Gastrocnemius medialis (tissue), 4 donors: ENCODE results near the gene ROPN1. TPM values are rescaled to one million over a fixed set of nuclear protein-coding genes. Genes with fewer than 3 reads are reported as not detected.
"Not testable (repeated sequence)": the region's sequence is repeated elsewhere in the genome, so short reads cannot be mapped to it uniquely, and the experiment has no call there.

Experiments used
- ATAC-seq, 2 donors: fragments of 150-250 bp; one replicate each; pipeline ENCODE4 v1.9.1; 2016
- DNase-seq, 2 donors: peaks; one replicate each; pipeline ENCODE4 v3.0.0-alpha.2; 2019
- H3K27ac ChIP-seq, 4 donors: fragments of 200-600 bp; sonication (generic); 1 replicate in 1 of 4; 2 replicates in 3 of 4; pipeline ENCODE4 v1.5.1; 2016 to 2018; ENCODE audit warnings: mild to moderate bottlenecking in 2 of 4, moderate library complexity in 1 of 4
- H3K27me3 ChIP-seq, 3 donors: fragments of 200-600 bp; sonication (generic) in 2 of 3; 1 replicate in 1 of 3; 2 replicates in 2 of 3; pipeline versions ENCODE4 v1.5.1 to v1.6.0; 2016 to 2019; ENCODE audit warnings: mild to moderate bottlenecking in 1 of 3, moderate library complexity in 1 of 3
- H3K36me3 ChIP-seq, 2 donors: fragments of 200-600 bp; sonication (generic) in 1 of 2; one replicate each; pipeline ENCODE4 v1.5.1; 2017 to 2018
- H3K4me1 ChIP-seq, 2 donors: fragments of 200-600 bp; sonication (generic) in 1 of 2; one replicate each; pipeline ENCODE4 v1.5.1; 2016 to 2017; ENCODE audit warnings: mild to moderate bottlenecking in 2 of 2
- H3K4me3 ChIP-seq, 4 donors: fragments of 200-600 bp; sonication (generic) in 3 of 4; 1 replicate in 1 of 4; 2 replicates in 3 of 4; pipeline ENCODE4 v1.5.1; 2016 to 2019; ENCODE audit warnings: mild to moderate bottlenecking in 2 of 4
- H3K9me3 ChIP-seq, 3 donors: fragments of 200-600 bp; sonication (generic) in 2 of 3; 1 replicate in 1 of 3; 2 replicates in 2 of 3; pipeline ENCODE4 v1.5.1; 2016 to 2019
- CTCF ChIP-seq, 5 experiments: fragments of 450-650 bp in 3 of 5; fragments of 200-600 bp in 2 of 5; sonication (generic) in 2 of 5; IDR thresholded peaks in 4 of 5; conservative IDR thresholded peaks in 1 of 5; 1 replicate in 4 of 5; 2 replicates in 1 of 5; pipeline ENCODE4 v1.5.1; 2016 to 2019; ENCODE audit warnings: antibody characterized with exemption in 5 of 5, mild to moderate bottlenecking in 3 of 5, moderate library complexity in 3 of 5
- POLR2A ChIP-seq, 2 donors: fragments of 450-650 bp; IDR thresholded peaks; one replicate each; pipeline ENCODE4 v1.6.1; 2017; ENCODE audit warnings: antibody characterized with exemption in 2 of 2, mild to moderate bottlenecking in 2 of 2, moderate library complexity in 2 of 2
- in situ Hi-C, 4 donors: fragments of 200-750 bp; cut with MboI; loops; one replicate each; pipeline versions ENCODE4 v1.15.0 to v1.8.0; 2017; ENCODE audit warnings: low sequenced_read_pairs in 4 of 4
- intact Hi-C: fragments of 100-400 bp; cut with DNase I; formaldehyde crosslinking; loops from one replicate; pipeline ENCODE4 v1.15.1; 2023; ENCODE audit warnings: low total_unique reads
- total RNA-seq, 4 donors: library from RNA; depleted of rRNA; stranded (reverse); fragments of >200 nt; gene quantifications; one replicate each; pipeline versions ENCODE4 v1.1.0 to v1.2.3, GENCODE V29; 2016

Gene ROPN1
- total RNA-seq, 4 donors from 2014 or later = not detected

- intact Hi-C loops (loop anchor here (10.0 kb wide), 1 partner anchor 326 kb away; no protein-coding TSS in a partner anchor), in situ Hi-C loops (no loop called here)
- ATAC-seq = no peak
- TF ChIP-seq POLR2A (IDR thresholded peaks at IDR 0.05) (no peak), CTCF (IDR thresholded peaks at IDR 0.05 in 4 of 5, conservative IDR thresholded peaks at IDR 0.05 in 1 of 5) (no peak)
- Histone ChIP-seq H3K4me1 (peaks cover 4% of the 10 kb centered on the region in 2 donors), H3K4me3 (no peak overlapping the region), H3K9me3 (no peaks in the 10 kb centered on the region), H3K27me3 (peaks cover 0 to 13% (median 12%) of the 10 kb centered on the region in 3 donors), H3K36me3 (no peaks in the 10 kb centered on the region), H3K27ac (no peak overlapping the region)
- no peak for DNase-seq
Measured at GRCh38 chr3:123980539-123980938, 11.4 kb downstream of the ROPN1 start.

DNA sequence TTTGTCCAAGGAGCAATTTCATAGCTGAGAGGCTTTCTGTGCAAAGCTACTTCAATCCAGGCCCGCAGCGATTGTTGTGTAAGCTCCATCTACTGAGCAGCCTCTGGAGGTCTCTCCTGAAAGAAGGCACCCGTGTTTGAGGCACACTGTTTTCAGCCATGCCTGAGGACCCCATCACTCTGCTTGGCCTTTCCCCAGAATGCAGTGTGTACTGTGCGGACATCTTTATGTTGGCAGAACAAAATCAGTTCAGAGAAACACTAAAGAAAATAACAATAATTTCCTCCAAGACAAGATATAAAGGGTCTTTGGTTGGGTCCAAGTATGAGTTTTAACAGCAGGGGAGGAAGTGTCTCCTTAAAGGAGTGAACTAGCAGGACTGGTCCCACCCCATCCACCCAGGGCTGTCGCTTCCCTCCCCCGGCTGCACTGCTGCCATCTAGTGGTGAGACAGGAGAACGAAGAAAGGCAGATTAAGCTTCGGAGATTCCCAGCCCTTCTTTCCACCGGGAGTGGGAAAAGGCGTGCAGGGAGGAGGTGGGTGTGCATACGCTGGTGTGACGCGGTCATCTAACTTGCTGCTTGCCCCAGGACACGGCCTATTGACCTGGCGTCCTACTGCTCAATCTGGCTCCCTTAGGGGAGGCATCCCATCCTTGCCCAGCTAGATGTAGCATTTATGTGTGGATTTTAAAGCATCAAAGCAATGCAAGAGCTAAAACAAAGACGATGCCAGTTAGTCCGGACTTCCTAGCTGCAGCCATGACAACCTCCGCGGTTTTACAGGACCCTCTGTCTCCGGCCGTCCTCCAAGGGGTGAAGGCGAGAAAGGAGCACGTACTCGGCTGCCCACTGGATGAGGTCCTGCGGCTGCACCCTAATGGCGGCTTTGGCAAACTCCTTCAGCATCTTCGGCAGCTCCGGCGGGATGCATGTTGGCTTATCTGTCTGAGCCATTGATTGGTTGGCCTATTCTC lies 12.1 kb downstream of the ROPN1 start:
- H3K27ac ChIP-seq, H3K9me3 ChIP-seq, H3K4me1 ChIP-seq, in situ Hi-C loops, H3K36me3 ChIP-seq: not testable (repeated sequence)
- peak; percentile 8 to 78 (median 53) for TF ChIP-seq CTCF (IDR thresholded peaks at IDR 0.05 in 4 of 5, conservative IDR thresholded peaks at IDR 0.05 in 1 of 5)
- H3K4me3 ChIP-seq = peak overlapping the region in 3 of 4 donors; percentile 9 to 46 (median 36)
- peak; percentile 89 to 90 for ATAC-seq
- DNase-seq = peak in 1 of 2 donors; percentile 11
- H3K27me3 ChIP-seq = peaks cover 0 to 13% (median 12%) of the 10 kb centered on the region in 3 donors
- intact Hi-C loops = loop anchor here (10.0 kb wide), 1 partner anchor 325 kb away; no protein-coding TSS in a partner anchor

DNA sequence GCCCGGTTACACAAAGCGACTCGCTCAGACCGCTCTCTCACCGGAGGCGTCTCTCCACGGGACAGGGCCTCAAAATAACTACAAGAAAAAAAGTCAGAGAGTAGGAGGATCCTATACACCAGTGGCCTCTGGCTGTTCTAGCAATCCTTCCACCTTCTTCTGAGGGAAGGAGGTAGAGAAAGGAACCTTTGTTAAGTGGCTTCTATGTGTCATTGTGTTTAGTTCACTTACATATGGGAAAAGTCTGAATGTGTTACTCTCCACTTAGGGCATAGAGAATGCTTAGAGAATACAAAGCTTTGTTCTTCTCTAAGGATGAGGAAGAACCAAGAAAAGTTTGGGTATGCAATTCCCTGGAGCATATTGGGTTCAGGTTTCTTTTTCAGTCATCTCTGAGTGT lies 15.0 kb downstream of the ROPN1 start:
- H3K36me3 ChIP-seq, DNase-seq, H3K27ac ChIP-seq, H3K9me3 ChIP-seq, intact Hi-C loops, ATAC-seq, H3K4me1 ChIP-seq, in situ Hi-C loops, H3K4me3 ChIP-seq: not testable (repeated sequence)
- peaks cover 0 to 13% (median 10%) of the 10 kb centered on the region in 3 donors for H3K27me3 ChIP-seq

- H3K4me3 ChIP-seq, intact Hi-C loops, H3K9me3 ChIP-seq, H3K27ac ChIP-seq, ATAC-seq, H3K4me1 ChIP-seq, DNase-seq, H3K36me3 ChIP-seq, H3K27me3 ChIP-seq, in situ Hi-C loops: not testable (repeated sequence)
Measured at GRCh38 chr3:123976181-123976898, 15.6 kb downstream of the ROPN1 start.

- intact Hi-C loops, H3K4me1 ChIP-seq, H3K36me3 ChIP-seq, ATAC-seq, in situ Hi-C loops, H3K27ac ChIP-seq, DNase-seq, H3K27me3 ChIP-seq, H3K4me3 ChIP-seq, H3K9me3 ChIP-seq: not testable (repeated sequence)
Measured at GRCh38 chr3:123975030-123975429, 16.9 kb downstream of the ROPN1 start.

- Histone ChIP-seq H3K4me3 (no peak overlapping the region), H3K27ac (no peak overlapping the region), H3K36me3 (no peaks in the 10 kb centered on the region), H3K27me3 (peaks cover 0 to 4% (median 0%) of the 10 kb centered on the region in 3 donors), H3K9me3 (no peaks in the 10 kb centered on the region), H3K4me1 (no peaks in the 10 kb centered on the region)
- intact Hi-C loops (no loop called here), in situ Hi-C loops (no loop called here)
- no peak for DNase-seq
- TF ChIP-seq POLR2A (IDR thresholded peaks at IDR 0.05) (no peak), CTCF (IDR thresholded peaks at IDR 0.05 in 4 of 5, conservative IDR thresholded peaks at IDR 0.05 in 1 of 5) (no peak)
- no peak for ATAC-seq
Measured at GRCh38 chr3:123971406-123971805, 20.5 kb downstream of the ROPN1 start.

DNA sequence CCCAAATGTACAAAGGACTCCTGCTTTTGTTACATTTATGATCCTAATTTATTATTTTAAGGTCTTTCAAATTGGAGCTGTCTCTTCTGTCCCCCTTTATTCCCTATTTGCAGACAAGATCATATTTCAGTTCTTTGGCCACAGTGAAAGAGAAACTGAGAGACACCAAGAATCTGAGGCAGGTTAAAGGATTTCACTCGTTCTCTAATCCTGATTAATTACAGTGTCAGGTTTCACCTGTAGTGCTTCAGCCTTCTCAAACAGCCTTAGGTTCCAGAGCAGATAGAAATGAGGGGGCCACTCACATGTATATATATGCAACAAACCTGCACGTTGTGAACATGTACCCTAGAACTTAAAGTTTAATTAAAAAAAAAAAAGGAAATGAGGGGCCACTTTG lies 24.7 kb downstream of the ROPN1 start:
- DNase-seq, H3K4me1 ChIP-seq, H3K27ac ChIP-seq, ATAC-seq, H3K36me3 ChIP-seq, H3K4me3 ChIP-seq, H3K9me3 ChIP-seq, H3K27me3 ChIP-seq, in situ Hi-C loops: not testable (repeated sequence)
- intact Hi-C loops = loop anchor here (10.0 kb wide), 1 partner anchor 82 kb away; the partner anchor contains the start of gene MYLK

DNA sequence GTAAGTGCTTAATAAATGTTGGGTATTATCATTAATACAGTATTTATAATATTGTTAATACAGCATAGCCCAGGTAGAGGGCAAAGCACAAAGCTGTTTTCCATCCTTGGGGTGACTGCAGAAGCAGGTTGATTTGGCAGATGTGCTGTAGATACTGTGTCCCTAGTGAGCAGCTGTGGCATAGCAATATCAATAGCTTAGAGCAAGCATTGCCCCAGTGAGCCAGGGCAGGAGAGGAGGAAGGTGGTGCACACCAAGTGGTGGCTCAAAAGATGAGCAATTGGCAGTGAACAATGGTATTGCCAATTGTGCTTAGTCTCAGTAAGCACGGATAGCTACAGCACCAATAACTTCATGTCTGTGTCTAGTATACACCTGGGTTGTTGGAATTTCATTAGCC lies 25.1 kb downstream of the ROPN1 start:
- in situ Hi-C loops, H3K36me3 ChIP-seq, H3K27ac ChIP-seq, H3K27me3 ChIP-seq, DNase-seq, H3K4me3 ChIP-seq, H3K4me1 ChIP-seq, ATAC-seq, H3K9me3 ChIP-seq: not testable (repeated sequence)
- intact Hi-C loops = loop anchor here (10.0 kb wide), 1 partner anchor 82 kb away; the partner anchor contains the start of gene MYLK
